ENCODE measurements around the gene SYTL5.

Gene SYTL5

DNA sequence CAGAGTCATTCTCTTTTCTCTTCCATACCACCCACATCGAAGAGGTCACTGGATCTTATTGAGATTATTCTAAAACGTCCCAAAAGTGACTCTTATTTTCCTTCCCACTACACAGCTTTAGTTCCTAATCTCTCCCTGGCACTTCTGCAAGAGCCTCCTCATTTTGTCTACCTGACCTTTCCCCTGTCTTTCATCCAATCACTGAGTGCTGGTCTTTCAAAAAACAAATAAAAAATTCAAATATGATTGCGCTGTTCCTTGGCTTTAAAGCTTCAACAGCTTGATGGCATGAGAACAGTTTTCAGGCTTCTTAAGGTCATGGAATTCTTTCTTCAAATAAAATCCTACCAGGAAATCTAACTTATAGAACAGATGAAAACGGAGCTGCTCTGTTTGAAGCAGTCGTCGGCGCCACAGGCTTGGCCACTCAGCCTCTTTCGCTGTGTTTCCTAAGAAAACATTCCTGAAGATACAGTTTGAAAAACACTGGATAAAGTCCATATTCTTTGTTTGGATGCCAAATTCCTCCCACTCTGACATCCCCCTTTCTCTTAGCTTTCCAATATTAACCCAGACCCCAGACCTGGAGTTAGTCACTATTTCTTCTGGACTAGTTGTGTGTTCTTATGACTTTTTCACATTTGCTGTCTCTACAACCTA lies 12.5 kb downstream of the SYTL5 start:
- no peak for DNase-seq (ENCODE audit: low read depth in 1 of 2, low spot score in 1 of 2)

DNA sequence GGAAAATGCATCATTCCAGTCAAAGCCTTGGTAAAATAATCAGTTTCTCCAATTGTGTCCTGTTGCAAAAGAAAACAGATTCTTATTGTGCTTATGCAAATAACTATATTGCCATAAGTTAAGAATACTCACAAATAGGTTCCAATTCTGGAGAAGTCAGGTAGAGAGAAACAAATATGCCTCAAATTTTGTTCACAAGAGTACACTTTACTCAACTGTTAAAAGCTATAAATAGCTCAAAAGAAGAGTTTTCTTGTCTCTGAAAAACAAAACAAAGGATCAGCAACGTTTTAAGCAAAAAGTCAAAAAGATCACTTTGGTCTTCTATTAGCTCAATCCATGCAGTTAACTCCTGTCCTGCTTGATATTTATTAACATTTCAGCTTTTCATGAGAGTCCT lies 21.9 kb downstream of the SYTL5 start:
- DNase-seq (ENCODE audit: low read depth in 1 of 2, low spot score in 1 of 2) = no peak

DNA sequence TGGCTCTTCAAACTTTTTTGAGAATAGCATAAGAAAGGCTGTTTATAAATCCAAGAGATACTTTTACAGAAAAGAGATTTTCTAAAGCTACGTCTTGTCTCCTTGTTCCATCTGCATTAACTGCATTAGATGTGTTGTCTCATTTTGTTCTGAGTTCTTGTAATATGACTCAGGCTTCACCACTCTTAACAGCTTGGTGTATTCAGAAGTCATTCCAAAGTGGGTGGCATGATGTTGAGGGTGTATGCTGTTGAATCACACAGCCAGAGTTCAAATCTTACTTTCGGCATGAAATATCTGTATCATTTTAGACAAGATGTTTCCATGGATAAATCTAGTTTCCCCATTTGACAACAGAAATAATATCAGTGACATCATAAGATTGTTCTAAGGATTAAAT lies 30.1 kb downstream of the SYTL5 start:
- DNase-seq (ENCODE audit: low read depth in 1 of 2, low spot score in 1 of 2) = no peak

DNA sequence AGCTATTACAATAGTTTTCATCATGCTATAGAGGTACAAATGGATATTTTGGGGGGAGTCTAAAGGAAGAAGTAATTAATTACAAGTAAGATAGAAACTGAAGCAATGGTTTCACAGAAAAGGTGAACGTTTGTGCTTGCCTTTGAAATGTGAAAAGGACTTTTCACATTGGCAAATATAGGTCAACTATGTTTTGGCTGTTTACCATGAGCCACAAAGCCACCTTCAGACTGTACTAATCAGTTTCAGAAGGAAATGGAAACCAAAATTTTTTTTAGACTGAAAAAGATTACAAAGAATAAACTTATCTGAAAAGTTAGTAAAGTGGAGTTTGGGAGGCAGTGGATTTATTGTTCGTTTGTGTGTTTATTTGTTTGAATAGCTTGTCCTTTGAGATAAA lies 32.1 kb downstream of the SYTL5 start:
- no peak for DNase-seq (ENCODE audit: low read depth in 1 of 2, low spot score in 1 of 2)

DNA sequence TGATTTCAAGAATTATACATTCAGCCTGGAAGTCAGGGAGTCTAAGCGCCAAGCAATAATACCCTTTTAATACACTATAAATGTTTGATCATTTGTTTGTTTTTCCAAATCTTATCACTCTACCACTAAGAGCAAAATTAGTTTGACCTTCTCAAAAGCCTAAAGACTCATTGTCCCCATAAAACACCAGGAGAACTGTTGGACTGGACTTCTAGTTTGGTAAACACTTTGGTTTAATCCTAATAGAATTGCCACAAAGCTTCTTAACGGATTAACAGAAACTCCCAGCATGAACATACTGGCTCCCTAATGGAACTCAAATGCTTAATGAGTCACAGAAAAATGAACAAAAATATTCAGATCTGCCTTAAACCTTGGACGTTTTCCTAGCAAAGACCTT lies 34.9 kb downstream of the SYTL5 start:
- DNase-seq (ENCODE audit: low read depth in 1 of 2, low spot score in 1 of 2) = no peak

DNA sequence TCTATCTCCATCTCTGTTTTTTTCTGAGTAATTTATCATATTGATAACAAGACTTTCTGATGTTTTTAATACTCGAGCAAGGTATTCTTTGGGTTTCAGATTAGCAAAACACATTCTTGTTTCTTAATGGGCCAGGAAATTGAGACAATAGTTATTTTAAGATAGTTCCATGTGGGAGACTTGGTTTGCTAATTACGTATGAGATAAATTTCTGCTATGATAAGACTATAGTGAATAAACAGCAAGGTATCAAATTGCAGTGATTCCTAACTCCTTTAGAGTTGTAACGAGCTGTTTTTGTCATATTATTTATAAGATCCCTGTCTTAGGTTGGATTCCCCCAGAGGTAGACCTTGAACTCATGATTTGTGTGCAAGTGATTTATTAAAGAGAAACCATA lies 38.3 kb downstream of the SYTL5 start:
- no peak for DNase-seq (ENCODE audit: low read depth in 1 of 2, low spot score in 1 of 2)

DNA sequence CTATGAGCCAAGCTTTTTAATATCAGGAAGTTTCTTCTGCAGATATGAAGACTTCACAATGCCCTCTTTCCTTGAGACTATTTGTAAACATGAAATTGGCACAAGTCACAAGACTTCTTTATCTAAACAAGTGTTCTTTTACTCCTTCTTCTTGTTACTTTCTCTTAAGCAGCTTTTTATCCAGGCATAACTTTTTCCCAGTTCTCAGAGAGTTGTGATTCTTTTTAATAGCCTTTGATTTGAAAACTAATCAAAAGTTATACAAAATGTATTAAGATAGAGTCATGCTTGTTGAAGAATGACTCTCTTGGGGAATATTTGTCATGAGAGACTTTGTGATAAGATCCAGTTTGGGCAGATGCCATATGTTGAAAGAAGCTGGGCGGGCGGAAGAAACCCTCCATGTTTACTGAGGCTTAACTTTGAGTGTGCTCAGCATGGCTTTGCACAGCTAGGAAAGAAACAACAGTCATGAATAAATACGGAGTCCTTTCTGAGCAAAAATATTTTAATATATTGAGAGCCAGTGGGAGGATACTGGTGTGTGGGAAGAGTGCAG lies 39.3 kb downstream of the SYTL5 start:
- no peak for DNase-seq (ENCODE audit: low read depth in 1 of 2, low spot score in 1 of 2)

DNA sequence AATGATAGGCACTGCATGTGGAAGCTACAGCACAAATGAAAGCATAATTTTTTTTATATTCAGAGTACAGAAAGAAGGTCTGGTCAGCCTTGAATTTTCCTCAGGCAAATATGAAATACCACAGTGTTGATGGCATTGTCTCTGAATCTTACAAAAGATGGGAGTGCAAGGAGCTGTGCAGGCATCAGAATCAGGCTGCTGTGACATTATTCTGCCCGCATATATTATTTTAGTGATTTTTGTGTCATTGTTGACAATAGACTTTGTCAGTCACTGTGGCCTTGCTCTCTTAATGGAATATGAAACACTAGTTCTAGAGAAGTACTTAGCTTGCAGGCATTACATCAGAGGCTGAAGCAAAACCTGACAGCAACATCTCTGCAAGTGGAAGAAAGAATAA lies 42.5 kb downstream of the SYTL5 start:
- no peak for DNase-seq (ENCODE audit: low read depth in 1 of 2, low spot score in 1 of 2)

DNA sequence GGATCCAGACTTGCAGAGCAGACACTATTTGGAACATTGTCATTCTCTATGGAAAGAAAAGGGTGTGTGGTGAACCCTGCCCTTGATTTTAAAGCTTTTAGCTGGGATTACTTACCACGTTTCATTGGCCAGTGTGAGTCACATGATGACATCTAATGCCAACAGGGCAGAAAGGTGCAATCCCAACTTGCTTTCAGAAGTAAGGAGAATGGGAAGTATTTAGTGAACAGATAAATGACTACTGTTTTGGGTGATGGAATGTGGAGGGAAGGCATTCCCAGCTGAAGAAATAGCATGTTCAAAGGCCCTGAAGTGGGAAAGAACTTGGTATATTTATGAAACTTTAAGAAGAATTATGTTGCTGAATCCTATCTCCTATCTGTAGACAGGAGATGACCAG lies 44.5 kb downstream of the SYTL5 start:
- no peak for DNase-seq (ENCODE audit: low read depth in 1 of 2, low spot score in 1 of 2)

DNA sequence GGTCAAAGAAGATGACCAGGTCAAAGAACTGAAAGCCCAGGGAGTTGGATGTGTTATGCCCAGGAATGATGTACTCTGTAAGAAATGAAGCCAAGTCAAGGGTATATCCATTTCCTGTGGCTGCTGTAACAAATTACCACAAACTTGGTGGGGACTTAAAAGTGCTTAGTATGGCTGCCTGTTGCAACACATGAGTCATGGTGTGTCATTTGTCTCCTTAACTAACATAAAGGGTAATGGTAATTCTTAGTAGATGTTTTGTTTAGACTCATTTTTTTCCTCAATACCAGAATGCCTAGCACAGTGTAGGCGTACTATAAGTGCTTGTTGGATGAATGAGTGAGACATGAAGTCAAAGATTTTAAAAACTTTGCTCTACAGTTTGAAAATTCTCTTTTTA lies 45.7 kb downstream of the SYTL5 start:
- DNase-seq (ENCODE audit: low read depth in 1 of 2, low spot score in 1 of 2) = no peak

DNA sequence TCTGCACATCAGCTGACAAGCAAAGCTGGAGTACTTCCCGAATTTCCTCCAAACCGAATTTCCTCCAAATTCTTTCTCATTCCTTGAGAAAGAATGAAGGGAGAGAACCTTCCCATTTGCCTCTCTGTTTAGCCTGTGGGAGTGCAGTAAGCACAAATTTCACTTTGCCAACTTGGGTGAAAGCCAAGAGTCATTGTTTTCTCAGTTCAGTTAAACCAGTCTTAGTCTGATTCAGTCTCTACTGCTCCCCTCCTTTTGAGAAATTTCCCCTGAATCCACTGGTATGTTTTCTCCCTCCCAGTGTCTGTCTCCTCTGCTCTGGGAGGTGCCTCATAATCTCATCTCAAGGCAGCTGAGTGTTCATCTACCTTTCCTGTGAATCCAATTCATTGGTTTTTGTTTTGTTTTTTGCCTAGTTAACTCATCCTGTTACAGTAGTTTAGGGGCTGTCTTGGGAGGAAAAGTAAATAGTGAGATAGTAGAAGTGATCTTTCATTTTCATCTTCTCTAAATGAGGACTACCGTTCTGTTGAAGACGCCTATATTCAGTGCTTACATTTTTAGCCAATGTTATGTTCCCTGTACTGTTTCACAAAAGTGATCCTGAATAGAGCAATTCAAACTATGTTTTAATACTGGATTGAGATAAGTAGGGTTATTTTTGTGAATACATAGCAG lies 49.0 kb downstream of the SYTL5 start:
- DNase-seq (ENCODE audit: low read depth in 1 of 2, low spot score in 1 of 2) = no peak

DNA sequence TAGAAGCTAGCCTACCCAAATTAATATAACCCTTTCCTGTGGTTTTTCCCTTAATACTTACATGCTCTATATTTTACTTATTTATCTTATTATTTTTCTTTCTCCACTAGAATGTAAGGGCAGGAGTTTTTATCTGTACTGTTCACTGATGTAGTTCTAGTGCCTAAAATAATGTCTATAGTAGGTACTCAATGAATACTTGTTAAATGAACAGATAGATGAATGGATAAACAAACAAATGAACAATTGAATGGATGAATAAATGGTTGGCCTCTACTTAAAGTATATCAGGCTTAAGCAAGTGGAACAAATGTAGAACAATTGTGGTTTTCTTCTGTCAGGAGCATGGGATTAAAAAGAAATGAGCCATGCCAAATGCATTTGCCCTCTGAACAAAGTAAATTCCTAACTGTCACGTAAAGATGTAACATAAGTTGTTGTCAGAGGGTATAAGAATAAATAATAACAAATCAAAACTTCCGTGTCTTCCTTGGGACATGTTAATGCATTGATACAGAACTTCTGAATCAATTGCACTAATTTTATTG lies 54.1 kb downstream of the SYTL5 start:
- DNase-seq (ENCODE audit: low read depth in 1 of 2, low spot score in 1 of 2) = no peak

DNA sequence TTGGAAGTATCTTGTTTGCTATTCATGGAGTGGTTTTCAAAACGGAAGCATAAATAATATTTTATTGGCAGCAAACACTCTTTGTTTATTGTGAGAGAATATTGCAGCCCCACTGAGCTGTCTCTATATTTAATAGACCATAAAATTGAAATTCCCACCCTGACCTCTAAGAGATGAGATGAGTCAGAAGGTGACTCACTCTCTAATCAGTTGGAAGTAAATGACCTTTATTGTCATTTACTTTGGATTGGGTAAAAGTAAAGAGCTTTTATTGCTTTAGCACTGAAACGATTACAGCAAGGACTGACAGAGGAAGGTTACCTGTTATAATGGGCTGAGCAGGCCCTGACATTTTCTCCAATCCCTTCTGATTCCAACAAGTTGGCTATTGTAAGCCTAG lies 55.0 kb downstream of the SYTL5 start:
- DNase-seq (ENCODE audit: low read depth in 1 of 2, low spot score in 1 of 2) = no peak

DNA sequence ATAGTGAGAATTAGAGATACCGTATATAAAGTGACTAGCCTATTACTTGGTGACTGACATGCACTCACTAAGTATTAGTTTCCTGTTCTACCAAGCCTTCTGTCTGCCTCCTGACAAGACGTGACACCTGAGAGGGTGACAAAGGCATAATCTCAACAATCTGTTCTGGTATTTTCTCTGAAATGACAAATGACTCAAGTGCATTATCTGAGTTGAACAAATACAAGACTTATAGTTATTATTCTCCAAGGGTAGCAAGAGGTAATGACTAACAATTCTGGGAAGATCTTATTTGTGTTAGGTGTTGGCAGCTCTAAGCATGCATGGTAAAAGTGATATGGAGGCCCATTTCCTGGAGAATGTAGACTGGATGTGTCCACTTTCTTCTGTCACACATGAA lies 60.6 kb downstream of the SYTL5 start:
- no peak for DNase-seq (ENCODE audit: low read depth in 1 of 2, low spot score in 1 of 2)

DNA sequence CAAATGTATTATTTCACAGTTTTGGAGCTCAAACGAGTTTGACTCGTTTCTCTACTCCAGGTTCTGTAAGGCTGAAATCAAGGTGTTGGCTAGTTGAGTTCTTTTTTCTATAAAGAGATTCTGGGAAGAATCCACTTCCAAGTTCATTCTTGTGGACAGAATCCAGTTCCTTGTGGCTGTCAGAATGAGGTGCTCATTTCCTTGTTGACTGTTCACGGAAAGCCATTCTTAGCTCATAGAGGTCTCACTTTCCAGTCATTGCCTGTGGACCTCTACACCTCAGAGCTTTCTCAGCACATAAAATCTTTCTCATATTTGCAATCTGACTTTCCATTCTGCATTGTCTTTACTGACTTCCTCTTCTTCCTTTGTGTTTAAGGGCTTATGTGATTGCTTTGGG lies 62.9 kb downstream of the SYTL5 start:
- no peak for DNase-seq (ENCODE audit: low read depth in 1 of 2, low spot score in 1 of 2)

DNA sequence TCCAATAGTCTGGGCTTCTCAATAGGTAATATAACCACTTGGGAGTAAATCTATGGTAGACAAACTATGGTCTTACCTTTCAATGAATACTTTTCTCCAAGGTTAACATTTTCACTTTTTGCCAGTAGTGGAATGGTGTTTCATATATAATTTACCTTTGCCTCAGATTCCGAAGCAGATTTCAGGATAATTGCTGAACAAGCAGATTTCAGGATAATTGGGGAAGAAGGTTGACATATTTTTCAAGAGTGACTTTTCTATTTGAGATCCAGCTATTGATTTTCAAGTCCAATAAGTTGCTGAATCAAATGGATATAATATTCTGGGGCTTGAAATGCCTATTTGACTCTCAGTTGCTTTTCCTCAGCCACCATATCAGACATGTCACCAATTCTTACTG lies 63.6 kb downstream of the SYTL5 start:
- no peak for DNase-seq (ENCODE audit: low read depth in 1 of 2, low spot score in 1 of 2)

DNA sequence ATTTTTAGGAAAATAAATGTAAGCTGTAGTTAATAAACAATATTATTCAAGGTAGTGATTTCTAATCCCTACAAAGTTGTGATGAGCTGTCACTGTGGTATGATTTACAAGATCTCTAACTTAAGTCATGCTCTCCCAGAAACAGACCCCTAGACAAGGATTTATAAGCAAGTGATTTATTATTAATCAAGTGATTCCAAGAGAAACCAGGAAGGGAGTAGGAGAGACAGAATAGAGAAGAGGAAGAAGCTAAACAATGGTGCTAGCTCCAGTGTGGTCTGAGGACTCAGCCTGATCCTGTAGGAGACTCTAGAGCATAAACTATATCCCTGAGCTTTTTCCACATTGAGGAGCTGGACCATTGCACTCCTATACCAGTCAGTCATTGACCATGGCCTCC lies 73.1 kb downstream of the SYTL5 start:
- no peak for DNase-seq (ENCODE audit: low read depth in 1 of 2, low spot score in 1 of 2)

DNA sequence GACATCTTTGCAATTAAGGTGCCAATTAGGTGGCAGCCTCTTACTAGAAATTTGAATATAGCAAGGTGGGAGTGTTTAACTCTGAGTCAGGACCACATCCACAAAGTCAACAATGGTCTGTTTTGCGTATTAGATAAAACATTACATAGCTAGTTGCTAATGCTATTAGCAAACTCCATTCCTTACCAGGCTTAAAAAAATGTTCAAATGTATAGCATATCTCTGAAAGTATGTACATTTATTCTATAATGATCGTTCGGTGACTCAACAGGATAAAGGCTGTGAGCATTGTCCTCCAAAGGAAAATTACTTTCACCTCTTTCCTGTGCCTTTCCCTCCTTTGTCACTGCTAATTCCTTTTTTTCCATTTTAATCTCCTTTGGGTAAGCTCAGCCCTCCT lies 74.5 kb downstream of the SYTL5 start:
- no peak for DNase-seq (ENCODE audit: low read depth in 1 of 2, low spot score in 1 of 2)

DNA sequence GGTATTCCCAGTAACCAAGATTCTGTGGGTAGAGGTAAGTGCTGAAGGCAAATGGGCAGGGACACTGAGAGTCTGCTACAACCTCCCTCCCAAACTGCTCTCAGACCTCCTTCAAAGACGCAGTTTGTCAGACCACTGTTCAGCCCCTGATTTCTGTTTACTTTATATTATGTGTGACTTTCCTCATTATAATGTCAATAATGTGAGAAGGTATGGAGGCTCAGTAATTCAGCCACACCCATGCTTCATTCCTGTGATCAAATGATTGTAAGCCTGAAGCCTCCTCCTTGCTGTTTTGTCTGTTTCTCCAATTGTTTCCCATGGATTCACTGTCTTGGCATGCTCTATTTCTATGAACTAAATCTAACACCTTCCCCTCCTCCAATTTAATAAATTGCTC lies 75.6 kb downstream of the SYTL5 start:
- DNase-seq (ENCODE audit: low read depth in 1 of 2, low spot score in 1 of 2) = no peak

DNA sequence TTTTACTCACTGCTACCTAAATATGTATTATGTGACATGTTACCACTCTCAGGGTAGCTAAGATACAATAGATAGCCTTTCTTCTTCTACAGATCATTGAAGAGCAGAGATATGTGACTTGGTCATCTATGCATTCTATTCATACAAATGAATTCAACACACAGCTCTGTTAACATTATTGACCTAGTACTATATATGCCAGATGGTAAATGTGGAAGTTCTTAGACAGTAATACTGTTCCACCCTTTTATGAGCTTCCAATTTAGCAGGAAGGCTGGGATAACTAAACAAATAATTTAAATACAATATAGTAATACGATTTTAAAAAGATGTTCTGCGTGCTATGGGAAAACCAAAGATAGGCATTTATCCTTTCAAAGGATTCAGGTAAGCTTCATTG lies 76.0 kb downstream of the SYTL5 start:
- no peak for DNase-seq (ENCODE audit: low read depth in 1 of 2, low spot score in 1 of 2)

DNA sequence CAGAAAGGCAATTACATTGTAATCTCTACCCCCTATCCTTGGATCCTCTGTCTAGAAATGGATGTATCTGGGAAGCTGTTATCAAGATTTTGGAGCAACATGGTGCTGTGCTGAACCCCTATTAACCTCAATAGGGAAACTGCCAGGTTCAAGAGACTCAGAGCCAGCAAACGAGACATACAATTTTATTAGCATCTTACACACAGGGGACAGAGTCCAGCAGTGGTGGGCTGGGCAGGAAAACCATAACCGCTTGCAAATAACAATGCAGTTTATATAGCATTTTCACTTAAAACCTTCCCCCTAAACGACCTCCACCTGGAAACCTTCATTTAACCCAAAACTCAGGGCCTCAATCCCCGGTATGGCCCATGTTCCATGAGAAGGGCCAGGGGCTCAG lies 79.5 kb downstream of the SYTL5 start:
- DNase-seq (ENCODE audit: low read depth in 1 of 2, low spot score in 1 of 2) = no peak

DNA sequence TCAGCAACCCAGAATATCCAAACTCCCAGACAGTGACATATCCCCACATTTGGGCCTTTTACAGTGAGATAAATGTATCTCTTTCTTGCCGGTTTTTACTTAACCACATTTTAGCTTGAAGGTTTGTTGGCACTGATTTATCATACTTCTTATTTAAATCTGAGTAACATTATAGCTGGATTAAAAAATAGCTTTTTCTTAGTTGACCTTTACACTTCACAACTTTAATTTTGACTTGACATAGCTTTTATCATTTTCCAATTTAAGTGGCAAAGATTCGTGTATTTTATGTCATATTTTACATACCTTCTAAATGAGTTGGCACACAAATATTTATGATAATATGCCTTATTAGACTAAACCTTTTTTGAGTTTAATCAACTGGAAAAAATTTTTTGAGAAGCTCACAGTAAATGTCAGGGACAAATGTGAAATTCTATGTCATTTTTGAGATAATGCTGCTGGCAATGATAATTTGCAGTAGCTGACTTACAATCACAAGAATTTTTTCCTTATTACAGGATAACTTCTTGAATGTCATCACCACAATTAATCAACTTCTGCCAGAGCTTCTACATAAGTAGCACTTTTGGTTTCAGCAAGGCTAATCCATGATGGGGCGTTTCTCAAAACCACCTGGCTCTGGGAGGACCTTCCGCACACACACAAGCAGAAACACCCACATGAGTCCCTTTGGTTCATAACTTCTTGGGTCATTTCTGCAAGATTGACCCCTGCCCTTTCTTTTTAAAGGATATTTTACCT lies 80.3 kb downstream of the SYTL5 start:
- no peak for DNase-seq (ENCODE audit: low read depth in 1 of 2, low spot score in 1 of 2)

All from activated CD4-positive, alpha-beta T cell treated with anti-CD3 and anti-CD28 coated beads, Interleukin-2, amount 50 U/mL, for 24 hours (primary cell).